NCI-H345 treated with DMSO at 0.1 percent for 48 hours (cell line): ENCODE measurements around the gene TBCK.

ENCODE experiments used
- DNase-seq: peaks from one replicate; lab custom pipeline; 2025; ENCODE audit not compliant: unreplicated experiment; lab: John Stamatoyannopoulos, UW

TBCK gene

DNA sequence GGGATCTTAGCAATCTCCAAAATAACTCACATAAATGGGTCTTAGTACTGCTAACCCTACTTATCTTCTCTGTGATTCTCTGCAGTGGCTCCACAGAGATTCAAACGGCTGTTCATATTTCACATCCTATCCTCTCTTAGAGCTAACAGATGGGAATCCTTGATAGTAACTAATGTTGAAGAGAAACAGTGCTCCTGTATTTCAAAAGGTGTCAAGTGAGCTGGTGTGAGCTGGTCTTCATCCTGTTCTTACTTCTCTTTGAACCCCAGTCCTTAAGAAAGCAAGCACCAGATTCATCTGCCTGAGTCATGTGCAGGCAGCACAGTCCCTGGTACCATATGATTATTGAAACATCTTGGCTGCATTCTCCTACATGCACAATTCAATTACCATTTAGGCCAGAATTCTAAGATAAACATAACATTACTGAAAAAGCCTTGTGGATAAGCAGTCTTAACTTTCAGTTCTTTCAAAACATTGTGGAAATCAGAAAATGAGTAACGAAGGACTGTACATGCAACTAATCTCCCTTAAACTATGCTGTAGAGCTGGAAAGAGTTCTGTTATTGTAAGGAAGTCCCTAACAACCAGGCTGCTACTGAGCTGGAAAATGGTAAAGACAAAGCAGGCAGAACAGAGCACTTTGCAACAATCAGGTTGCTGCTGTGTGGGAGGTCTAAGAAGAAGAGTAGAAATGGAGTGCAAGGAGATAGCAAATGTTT lies 267.6 kb downstream of the TBCK start:
- DNase-seq: no peak

DNA sequence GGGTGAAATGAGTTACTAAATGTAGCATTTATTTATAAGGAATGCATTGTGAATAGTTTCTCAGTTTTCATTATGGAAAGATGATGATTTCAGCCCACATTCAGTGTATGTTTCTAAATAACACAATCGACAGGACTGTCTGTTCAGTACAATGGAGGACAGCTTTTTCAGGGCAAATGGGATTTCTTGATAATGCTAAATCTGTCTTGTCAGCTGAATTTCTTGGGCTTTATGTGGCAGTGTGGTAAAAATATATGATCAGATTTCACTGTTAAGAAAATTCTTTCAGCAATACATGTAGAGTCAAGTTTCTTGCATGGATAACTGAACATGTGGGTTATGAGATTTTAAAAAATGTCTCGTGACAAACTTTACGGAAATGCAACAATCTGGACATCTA lies 269.9 kb downstream of the TBCK start:
- no peak for DNase-seq

DNA sequence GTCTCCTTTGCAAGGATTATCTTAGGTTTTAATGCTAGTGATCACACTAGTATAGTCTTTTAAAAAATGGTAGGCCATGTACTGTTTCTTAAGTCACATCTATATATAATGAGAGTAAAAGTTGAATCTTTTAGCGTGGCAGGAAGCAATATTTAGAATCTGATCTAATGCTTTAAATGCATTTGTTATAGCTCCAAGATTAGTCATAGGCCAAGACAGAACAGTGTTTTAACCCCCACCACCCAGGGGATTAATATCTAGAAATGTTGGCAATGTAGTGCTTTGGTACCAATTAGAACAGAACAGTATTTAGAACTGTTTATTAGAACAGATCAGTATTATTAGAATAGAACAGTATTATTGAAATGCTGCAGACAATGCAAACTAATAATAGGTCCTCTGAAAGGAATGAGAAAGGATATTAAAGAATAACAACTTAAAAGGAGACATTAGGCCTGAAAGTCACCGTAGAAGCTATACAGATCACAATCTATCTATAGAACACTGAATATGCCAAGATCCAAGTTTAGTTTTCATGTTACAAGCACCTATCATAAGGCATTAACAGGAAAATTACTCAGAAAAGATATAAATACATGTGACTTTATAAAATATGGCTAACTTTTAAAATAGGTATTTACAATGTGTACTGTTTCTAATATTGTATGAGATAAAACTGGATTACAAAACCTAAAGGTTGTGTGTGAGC lies 274.6 kb downstream of the TBCK start:
- DNase-seq: no peak

GRCh38 chr4:106039796-106040195 lies 276.2 kb downstream of the TBCK start:
- no peak for DNase-seq

DNA sequence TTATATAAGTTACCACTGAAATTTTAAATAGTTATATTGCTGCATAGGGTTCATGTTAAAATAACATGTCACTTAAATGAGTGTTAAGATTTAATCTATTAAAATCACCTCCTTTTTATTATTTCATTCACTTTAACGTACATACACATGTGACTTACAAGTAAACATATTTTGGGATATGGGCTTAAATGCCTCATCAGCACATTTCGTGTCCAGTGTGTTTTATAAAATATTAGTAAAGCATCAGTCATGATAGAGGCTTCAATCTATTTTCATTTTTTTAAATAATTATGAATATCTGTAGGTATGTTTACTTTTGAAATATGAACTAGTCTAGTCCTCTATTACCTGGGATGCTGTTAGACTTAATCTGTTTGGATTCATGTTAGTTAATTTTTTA lies 277.1 kb downstream of the TBCK start:
- no peak for DNase-seq

DNA sequence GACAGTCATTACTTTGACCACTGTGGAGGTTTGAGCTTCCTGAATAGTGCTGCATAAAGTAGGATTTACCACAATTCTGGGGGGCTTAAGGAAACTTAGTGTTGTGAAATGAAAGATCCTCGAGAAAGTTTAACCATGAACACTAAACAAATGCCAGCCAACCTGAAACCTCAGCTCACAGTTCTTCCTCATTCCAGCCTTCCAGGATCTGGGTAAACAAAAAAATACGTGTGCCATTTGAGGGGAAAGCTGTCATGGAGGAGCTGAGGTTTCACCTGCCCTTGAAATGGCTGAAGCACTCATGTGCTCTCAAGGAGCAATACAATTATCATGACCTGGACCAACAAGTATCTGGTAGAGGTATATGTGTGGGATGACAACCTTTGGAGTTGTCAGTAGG lies 278.0 kb downstream of the TBCK start:
- no peak for DNase-seq

DNA sequence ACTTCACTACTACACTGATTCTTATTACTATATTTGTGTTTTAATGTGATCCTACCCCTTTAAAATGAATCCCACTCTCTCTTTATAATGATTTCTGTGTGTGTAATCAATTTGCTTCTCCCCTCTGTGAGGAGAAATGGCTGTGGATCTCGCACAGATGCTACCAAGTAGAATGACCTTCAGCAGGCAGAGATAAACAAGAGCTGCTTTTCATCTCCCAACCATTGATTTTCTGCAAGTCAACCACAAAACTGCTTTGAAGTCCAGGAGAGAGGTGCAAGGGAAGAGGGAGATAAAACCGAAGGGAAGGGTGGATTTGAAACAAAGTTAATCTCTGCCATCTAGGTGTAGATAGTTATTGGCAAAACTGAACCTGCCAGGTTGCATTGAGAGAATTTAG lies 279.2 kb downstream of the TBCK start:
- no peak for DNase-seq

- DNase-seq: no peak
These were observed 279.7 kb downstream of the TBCK start for GRCh38 chr4:106036334-106036733.

GRCh38 chr4:106035204-106035603 lies 280.8 kb downstream of the TBCK start:
- DNase-seq: no peak

DNA sequence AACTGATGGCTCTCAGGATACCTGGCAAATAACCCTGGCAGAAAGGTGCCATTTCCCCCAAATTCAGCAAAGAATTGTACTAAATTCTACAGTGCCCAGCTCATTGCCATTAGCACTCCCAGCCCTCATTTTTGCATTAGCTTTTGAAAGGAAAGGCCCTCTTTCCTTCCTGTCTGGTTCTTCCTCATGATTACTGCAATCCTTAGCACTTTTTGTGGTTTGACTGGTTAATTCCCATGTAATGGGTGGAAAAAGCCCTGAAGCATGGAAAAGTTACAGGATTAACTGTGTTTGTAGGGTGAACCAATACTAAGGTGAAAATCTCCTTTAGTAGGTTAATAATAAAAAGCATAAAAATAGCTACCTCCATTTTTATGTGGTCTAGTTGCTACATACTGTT lies 281.3 kb downstream of the TBCK start:
- DNase-seq: no peak

DNA sequence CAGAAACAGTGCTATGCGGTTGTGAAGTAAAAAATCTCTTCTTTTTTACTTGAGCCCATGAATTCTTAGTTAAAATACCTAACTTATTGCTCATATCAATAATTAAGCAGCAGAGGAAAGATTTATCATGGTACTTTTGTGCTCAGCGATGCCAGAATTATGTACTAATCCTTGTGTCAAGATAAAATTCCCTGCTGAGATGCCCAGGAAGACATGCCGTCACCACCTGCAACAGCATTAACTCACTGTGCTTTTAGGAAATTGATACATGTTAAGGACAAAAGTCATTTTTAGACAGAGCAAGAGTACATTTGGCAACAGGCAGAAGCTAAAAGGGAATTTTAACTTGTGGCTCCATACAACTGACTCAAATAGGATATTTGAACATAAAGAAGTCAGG lies 281.8 kb downstream of the TBCK start:
- no peak for DNase-seq

DNA sequence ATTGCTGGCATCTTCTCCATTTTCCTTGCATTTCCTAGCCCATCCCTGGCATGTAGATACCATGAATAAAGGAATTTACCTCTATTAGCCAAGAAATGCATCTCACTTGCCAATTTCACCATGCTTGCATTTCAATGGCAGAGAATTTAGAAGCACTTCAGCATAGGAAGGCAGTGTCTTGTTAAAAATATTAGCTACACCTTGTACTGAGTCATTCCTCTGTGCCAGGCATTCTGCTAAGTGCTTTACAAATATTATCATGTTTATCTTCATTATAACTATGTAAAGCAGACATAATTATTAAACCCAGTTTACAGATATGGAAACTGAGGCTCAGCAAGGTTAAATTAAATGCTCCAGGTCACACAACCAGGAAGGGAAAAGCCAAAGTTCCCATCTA lies 282.5 kb downstream of the TBCK start:
- no peak for DNase-seq

DNA sequence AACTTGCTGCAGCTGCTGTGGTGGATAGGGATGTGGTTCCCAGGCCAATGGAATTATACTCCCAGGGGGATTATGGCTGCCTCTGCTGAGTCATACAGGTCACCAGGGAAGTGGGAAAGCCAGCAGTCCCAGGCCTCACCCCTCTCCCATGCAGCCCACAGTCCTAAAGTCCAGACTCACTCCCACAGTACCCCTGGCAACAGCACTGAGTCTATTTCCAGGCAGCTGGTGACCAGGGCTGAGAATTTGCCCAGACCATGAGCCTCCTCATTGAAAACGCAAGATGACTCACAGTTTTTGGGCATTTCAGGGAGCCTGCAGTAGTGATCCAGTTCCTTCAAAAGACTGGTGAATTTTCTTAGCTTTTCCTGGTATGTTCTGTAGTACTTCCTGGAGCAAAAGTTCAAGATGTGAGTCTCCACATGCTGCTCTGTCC lies 283.1 kb downstream of the TBCK start:
- no peak for DNase-seq

GRCh38 chr4:106022454-106022853 lies 293.6 kb downstream of the TBCK start:
- DNase-seq: no peak

GRCh38 chr4:106021737-106022410 lies 294.1 kb downstream of the TBCK start:
- DNase-seq: no peak

DNA sequence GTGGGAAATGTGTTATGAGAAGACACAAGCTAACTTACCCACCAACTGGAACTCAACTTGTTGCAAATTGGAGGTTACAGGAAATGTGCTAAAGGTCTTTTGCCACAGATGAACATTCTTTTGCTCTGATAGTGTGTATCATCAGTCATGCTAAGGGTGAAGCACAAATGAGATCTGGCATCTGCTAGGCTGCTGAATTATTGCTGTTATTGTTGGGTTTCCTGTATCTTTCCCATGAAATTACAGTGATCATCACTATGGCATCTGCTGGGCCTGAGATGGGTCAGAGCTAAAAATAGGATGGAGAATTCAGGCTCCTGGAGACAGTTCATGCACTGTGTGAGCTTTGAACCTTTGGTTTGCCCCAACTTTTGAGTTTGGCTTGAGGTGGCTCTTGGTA lies 296.2 kb downstream of the TBCK start:
- no peak for DNase-seq

DNA sequence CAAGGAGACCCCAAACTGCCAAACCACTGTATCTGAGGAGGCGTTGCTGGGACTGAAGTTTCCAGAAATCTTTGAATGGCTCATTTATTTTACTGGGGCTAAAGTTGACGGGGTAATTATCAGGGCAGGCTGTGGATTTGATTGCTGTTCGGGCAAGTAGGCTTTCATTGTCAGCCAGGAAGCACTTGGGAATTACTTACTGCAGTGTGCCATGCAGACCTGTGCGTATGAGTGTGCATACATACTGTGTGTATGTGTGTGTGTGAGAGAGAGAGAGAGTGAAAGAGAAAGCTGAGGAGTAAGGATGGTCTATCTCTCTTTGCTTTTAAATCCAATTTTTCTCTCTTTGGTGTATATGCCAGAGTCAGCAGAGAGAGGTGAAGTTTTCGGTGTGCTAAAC lies 298.0 kb downstream of the TBCK start:
- no peak for DNase-seq

DNA sequence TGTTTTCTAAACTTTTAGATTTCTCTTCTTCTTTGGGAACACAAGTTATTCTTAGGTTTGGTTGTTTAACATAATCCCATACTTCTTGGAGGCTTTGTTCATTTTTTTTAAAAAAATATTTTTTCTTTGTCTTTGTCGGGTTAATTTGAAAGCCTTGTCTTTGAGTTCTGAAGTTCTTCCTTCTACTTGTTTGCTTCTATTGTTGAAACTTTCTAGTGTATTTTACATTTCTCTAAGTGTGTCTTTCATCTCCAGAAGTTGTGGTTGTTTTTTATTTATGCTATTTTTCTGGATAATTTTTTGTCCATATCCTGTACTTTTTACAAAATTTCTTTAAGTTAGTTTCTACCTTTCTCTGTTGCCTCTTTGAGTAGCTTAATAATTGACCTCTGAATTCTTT lies 304.6 kb downstream of the TBCK start:
- no peak for DNase-seq

- DNase-seq: no peak
These were observed 305.2 kb downstream of the TBCK start for GRCh38 chr4:106010761-106011160.

DNA sequence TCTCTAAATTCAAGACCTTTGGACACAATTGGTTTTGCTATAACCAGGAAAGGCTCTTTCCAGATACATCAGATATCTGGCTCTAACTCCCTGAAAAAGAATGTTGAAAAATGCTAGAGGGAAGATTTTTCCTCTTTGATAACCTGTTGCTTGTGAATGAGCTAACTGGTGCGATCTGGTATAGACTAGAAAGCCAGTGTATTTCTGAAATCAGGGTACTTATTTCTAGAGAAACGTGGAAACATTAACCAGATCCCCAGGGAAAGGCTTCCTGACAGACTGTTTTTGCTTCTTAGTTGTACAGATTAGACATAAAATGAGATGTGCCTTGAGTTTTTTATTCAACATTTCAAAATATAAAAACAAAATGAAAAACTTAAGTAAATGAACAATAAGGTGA lies 313.0 kb downstream of the TBCK start:
- DNase-seq: no peak

GRCh38 chr4:105998171-105999063 lies 317.6 kb downstream of the TBCK start:
- DNase-seq: peak; percentile 22
